Tibial nerve (tissue), 4 donors: ENCODE results near the gene C2orf92. TPM values are rescaled to one million over a fixed set of nuclear protein-coding genes. Genes with fewer than 3 reads are reported as not detected.

Source experiments
- DNase-seq, 2 donors: peaks; one replicate each; pipeline ENCODE4 v3.0.0-alpha.2; 2019; ENCODE audit warnings: low spot score in 2 of 2
- H3K27ac ChIP-seq, 4 donors: fragments of 200-600 bp; sonication (generic) in 3 of 4; one replicate each; pipeline ENCODE4 v1.5.1; 2017 to 2019; ENCODE audit warnings: mild to moderate bottlenecking in 1 of 4
- H3K27me3 ChIP-seq, 2 donors: fragments of 200-600 bp; sonication (generic) in 1 of 2; one replicate each; pipeline versions ENCODE4 v1.5.1 to v1.6.0; 2017 to 2019
- H3K36me3 ChIP-seq, 3 donors: fragments of 200-600 bp; sonication (generic); one replicate each; pipeline ENCODE4 v1.5.1; 2018 to 2019
- H3K4me1 ChIP-seq, 4 donors: fragments of 200-600 bp; sonication (generic) in 3 of 4; one replicate each; pipeline ENCODE4 v1.5.1; 2017 to 2019
- H3K4me3 ChIP-seq, 4 donors: fragments of 200-600 bp; sonication (generic) in 3 of 4; one replicate each; pipeline ENCODE4 v1.5.1; 2017 to 2019; ENCODE audit warnings: mild to moderate bottlenecking in 1 of 4, moderate library complexity in 1 of 4
- H3K9me3 ChIP-seq, 4 donors: fragments of 200-600 bp; sonication (generic) in 3 of 4; one replicate each; pipeline ENCODE4 v1.5.1; 2017 to 2019
- EP300 ChIP-seq, 2 donors: sonication (generic); formaldehyde crosslinking; IDR thresholded peaks; one replicate each; pipeline ENCODE4 v1.6.1; 2017; ENCODE audit warnings: antibody characterized with exemption in 2 of 2, mild to moderate bottlenecking in 1 of 2
- POLR2A ChIP-seq, 2 donors: fragments of 450-650 bp; IDR thresholded peaks; one replicate each; pipeline ENCODE4 v1.6.1; 2017; ENCODE audit warnings: antibody characterized with exemption in 2 of 2, mild to moderate bottlenecking in 2 of 2, moderate library complexity in 2 of 2
- WGBS, 2 donors: methylation state at CpG; one replicate each; pipeline ENCODE4 v1.1.5; 2018; 5-methylcytosine and 5-hydroxymethylcytosine counted together
- total RNA-seq, 4 donors: library from RNA; depleted of rRNA; stranded (reverse); fragments of >200 nt; gene quantifications; one replicate each; pipeline ENCODE4 v1.1.0, GENCODE V29; 2016
- TF ChIP-seq, protein P1 (sequence below), 5 experiments: fragments of 200-600 bp in 3 of 5; fragments of 450-650 bp in 2 of 5; sonication (generic) in 3 of 5; IDR thresholded peaks; one replicate each; pipeline ENCODE4 v1.5.1; 2016 to 2019; ENCODE audit warnings: antibody characterized with exemption in 5 of 5, mild to moderate bottlenecking in 3 of 5, moderate library complexity in 2 of 5

C2orf92 gene
- total RNA-seq, 4 donors from 2014 or later, result 4.5 to 65.1 (median 11.6) TPM

DNA sequence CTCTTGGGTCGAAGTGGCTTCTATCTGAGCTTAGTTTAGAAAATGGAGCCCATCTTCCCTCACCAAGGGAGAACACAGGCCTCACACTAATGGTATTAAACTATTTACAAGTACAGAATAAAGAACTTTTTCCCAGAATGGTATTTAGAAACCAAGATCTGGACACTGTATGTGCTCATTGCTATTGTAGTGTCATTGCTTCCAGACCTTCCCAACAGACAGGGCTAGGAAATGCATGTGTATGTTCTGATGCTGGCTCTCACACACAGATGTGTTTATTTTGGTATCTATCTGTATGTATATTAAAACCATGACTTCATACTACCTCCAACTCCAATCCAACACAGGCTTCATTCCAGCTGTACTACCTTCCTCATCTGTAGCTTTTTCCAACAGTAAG lies 15.6 kb upstream of the C2orf92 start:
- no peaks in the 10 kb centered on the region for H3K4me1 ChIP-seq
- H3K27me3 ChIP-seq, result no peaks in the 10 kb centered on the region
- no peak overlapping the region for H3K4me3 ChIP-seq
- H3K27ac ChIP-seq, result no peak overlapping the region
- DNase-seq, result no peak
- peaks cover 0 to 72% (median 10%) of the 10 kb centered on the region in 3 donors for H3K36me3 ChIP-seq
- TF ChIP-seq, protein P1, sequence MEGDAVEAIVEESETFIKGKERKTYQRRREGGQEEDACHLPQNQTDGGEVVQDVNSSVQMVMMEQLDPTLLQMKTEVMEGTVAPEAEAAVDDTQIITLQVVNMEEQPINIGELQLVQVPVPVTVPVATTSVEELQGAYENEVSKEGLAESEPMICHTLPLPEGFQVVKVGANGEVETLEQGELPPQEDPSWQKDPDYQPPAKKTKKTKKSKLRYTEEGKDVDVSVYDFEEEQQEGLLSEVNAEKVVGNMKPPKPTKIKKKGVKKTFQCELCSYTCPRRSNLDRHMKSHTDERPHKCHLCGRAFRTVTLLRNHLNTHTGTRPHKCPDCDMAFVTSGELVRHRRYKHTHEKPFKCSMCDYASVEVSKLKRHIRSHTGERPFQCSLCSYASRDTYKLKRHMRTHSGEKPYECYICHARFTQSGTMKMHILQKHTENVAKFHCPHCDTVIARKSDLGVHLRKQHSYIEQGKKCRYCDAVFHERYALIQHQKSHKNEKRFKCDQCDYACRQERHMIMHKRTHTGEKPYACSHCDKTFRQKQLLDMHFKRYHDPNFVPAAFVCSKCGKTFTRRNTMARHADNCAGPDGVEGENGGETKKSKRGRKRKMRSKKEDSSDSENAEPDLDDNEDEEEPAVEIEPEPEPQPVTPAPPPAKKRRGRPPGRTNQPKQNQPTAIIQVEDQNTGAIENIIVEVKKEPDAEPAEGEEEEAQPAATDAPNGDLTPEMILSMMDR (IDR thresholded peaks at IDR 0.05), result no peak
- TF ChIP-seq POLR2A (IDR thresholded peaks at IDR 0.05) (no peak), EP300 (IDR thresholded peaks at IDR 0.05) (no peak)
- WGBS, 2 donors, result 96 to 100% methylated on average over 1 of the region's 1 CpG
- peaks cover 0 to 16% (median 0%) of the 10 kb centered on the region in 4 donors for H3K9me3 ChIP-seq

DNA sequence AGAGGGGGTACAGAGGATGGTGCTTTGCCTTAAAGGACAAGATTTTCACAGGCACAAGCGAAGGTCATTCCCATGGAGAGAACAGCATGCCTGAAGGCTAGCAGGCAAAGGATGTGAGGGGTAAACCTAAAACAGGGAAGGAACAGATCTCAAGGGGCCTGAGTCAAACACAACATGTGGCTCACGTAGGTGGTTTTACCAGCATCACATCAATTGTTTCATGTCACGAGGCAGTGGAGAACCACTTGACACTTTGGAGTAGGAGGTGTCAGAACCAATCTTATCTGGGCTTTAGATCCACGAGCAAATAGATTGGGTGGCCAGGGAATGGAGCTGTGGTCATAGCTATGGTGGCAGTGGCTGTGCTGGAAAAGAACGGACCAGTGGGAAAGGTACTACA lies 15.2 kb upstream of the C2orf92 start:
- Histone ChIP-seq H3K27ac (no peak overlapping the region), H3K9me3 (peaks cover 0 to 16% (median 0%) of the 10 kb centered on the region in 4 donors), H3K4me1 (no peaks in the 10 kb centered on the region), H3K36me3 (peaks cover 0 to 72% (median 9%) of the 10 kb centered on the region in 3 donors), H3K4me3 (no peak overlapping the region), H3K27me3 (no peaks in the 10 kb centered on the region)
- WGBS, 2 donors, result 92 to 97% methylated on average over 5 of the region's 5 CpGs
- DNase-seq, result no peak
- TF ChIP-seq, protein P1 (IDR thresholded peaks at IDR 0.05), result no peak
- TF ChIP-seq POLR2A (IDR thresholded peaks at IDR 0.05), result no peak
- no peak for TF ChIP-seq EP300 (IDR thresholded peaks at IDR 0.05)

DNA sequence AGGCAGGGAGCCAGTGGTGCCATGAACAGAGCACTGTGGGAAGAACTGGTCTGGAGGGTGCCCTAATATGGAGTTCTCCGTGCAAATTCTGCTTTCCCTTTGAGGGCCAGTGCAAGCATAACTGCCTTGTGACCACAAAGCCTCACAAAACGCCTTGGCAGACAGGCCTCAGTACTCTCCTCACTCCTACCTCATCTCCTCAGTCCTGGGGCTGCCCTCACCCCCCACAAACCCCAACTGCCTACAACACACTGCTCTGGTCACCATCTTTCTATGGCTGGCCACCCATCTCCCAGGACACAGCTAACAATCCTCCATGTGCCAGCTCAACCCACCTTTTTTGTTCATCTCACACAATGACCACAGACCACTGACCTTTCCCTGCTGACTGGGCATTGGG lies 14.7 kb upstream of the C2orf92 start:
- TF ChIP-seq POLR2A (IDR thresholded peaks at IDR 0.05) (no peak), EP300 (IDR thresholded peaks at IDR 0.05) (no peak)
- TF ChIP-seq, protein P1 (IDR thresholded peaks at IDR 0.05), result no peak
- Histone ChIP-seq H3K36me3 (peaks cover 0 to 72% (median 9%) of the 10 kb centered on the region in 3 donors), H3K9me3 (peaks cover 0 to 16% (median 0%) of the 10 kb centered on the region in 4 donors), H3K27ac (no peak overlapping the region), H3K27me3 (no peaks in the 10 kb centered on the region), H3K4me1 (no peaks in the 10 kb centered on the region), H3K4me3 (no peak overlapping the region)
- no peak for DNase-seq
- 92 to 97% methylated on average over 2 of the region's 2 CpGs for WGBS, 2 donors

DNA sequence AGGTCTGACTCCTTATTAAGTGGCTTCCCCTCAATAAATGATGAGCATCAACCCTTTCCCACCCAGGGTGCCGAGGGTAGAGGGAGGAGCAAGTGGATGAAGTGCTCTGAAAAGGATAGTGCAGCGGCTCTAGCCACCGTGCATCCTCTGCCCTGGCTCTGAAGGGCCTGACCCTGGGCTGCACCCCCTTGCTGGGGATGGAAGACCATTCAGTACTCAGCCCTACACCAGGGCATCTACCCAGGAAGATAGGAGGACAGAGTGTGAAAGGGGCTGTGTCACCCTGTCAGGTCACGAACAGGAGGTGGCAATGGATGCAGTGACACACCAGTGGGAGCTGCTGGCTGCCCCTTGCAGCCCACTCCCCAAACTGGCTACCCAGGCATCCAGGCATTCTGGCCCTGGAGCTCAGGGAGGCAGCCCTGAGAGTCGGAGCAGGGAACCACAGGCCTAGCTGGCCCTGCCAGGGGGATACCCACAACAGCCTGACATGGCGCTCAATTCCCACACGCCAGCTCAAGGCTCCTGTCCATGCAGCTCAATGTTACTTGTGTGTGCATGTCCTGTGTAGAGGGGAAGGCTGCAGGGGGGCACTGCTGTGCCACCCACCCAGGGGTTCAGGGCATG lies 13.3 kb upstream of the C2orf92 start:
- 91 to 93% methylated on average over 7 of the region's 7 CpGs for WGBS, 2 donors
- Histone ChIP-seq H3K36me3 (peaks cover 0 to 76% (median 9%) of the 10 kb centered on the region in 3 donors), H3K9me3 (peaks cover 0 to 16% (median 0%) of the 10 kb centered on the region in 4 donors), H3K27me3 (no peaks in the 10 kb centered on the region), H3K4me1 (peaks cover 0 to 14% (median 0%) of the 10 kb centered on the region in 4 donors), H3K4me3 (no peak overlapping the region), H3K27ac (no peak overlapping the region)
- no peak for DNase-seq
- no peak for TF ChIP-seq EP300 (IDR thresholded peaks at IDR 0.05)
- TF ChIP-seq, protein P1 (IDR thresholded peaks at IDR 0.05), result no peak
- TF ChIP-seq POLR2A (IDR thresholded peaks at IDR 0.05), result no peak

DNA sequence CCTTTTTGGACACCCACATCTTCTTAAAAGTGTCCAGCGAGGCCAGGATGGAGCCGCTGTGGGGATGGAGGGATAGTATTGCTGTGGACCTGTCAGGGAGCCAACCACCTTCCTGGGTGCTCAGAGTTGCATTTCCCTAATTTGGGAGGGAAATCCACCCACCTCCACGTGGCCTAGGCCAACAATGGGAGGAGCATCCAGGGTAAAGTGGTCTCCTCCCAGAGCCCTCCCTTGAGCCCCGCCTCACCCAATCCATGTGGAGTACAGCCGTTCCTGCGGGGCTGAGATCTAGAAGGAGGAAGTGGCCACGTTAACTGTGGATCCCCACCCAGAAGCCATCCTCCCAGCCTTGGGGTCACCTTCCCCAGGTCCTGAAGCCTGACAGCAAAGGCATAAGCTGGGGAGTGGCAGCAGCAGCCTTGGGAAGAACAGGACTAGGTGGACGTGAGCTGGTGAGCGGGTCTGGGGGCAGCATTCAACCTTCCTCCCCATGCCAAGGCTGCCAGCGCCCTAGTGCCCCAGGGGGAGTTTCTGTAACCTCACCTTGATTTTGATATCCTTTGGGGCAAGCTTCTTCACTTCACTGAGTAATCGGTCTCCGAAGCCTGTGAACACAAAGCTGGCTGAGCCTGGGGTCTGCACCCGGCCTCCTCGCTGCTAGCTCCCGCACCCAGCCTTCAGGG lies 12.5 kb upstream of the C2orf92 start:
- Histone ChIP-seq H3K4me1 (peaks cover 0 to 22% (median 7%) of the 10 kb centered on the region in 4 donors), H3K27ac (no peak overlapping the region), H3K9me3 (peaks cover 0 to 16% (median 0%) of the 10 kb centered on the region in 4 donors), H3K4me3 (no peak overlapping the region), H3K27me3 (no peaks in the 10 kb centered on the region), H3K36me3 (peaks cover 0 to 76% (median 9%) of the 10 kb centered on the region in 3 donors)
- no peak for DNase-seq
- 75 to 77% methylated on average over 15 of the region's 15 CpGs for WGBS, 2 donors
- TF ChIP-seq EP300 (IDR thresholded peaks at IDR 0.05) (no peak), POLR2A (IDR thresholded peaks at IDR 0.05) (no peak)
- TF ChIP-seq, protein P1 (IDR thresholded peaks at IDR 0.05), result no peak
